ENCODE measurements around the gene RNASE13.

- TF ChIP-seq POLR2A (IDR thresholded peaks at IDR 0.05; ENCODE audit: low read length) (no peak), GATA1 (IDR thresholded peaks at IDR 0.05; ENCODE audit: low read depth, low read length) (no peak)
These were observed 26.7 kb upstream of the RNASE13 start for GRCh38 chr14:21061347-21061668.

Data from erythroblast (primary cell).